Mesothelial cell of epicardium (in vitro differentiated cells): Measurements from ENCODE around the gene RPL27A. TPM values are rescaled to one million over a fixed set of nuclear protein-coding genes. Genes with fewer than 3 reads are reported as not detected.
A peak's percentile ranks its signal among the peaks of the same experiment; 100 is the strongest.

ENCODE experiments used
- DNase-seq, 2 experiments: peaks; one replicate each; pipeline ENCODE4 v3.0.0; 2021; ENCODE audit warnings: low spot score in 2 of 2; ENCODE audit not compliant: unreplicated experiment in 2 of 2
- H3K27ac Mint-ChIP-seq: 2 replicates; pipeline ENCODE4 v1.8.0; 2021; ENCODE audit warnings: mixed read lengths
- H3K27me3 Mint-ChIP-seq: 2 replicates; pipeline ENCODE4 v1.8.0; 2021; ENCODE audit warnings: low read depth, mixed read lengths
- H3K36me3 Mint-ChIP-seq: 2 replicates; pipeline ENCODE4 v1.8.0; 2021; ENCODE audit warnings: mixed read lengths
- H3K4me1 Mint-ChIP-seq: 2 replicates; pipeline ENCODE4 v1.8.0; 2021; ENCODE audit warnings: mixed read lengths
- H3K4me3 Mint-ChIP-seq: 2 replicates; pipeline ENCODE4 v1.8.0; 2021; ENCODE audit warnings: mild to moderate bottlenecking, moderate library complexity, mixed read lengths
- H3K9me3 Mint-ChIP-seq: 2 replicates; pipeline ENCODE4 v1.8.0; 2021; ENCODE audit warnings: mixed read lengths
- CTCF ChIP-seq: fragments of 200-600 bp; sonication (generic); IDR thresholded peaks from one replicate; pipeline ENCODE4 v1.5.0; 2021; ENCODE audit warnings: antibody characterized with exemption; ENCODE audit not compliant: unreplicated experiment
- total RNA-seq: library from RNA; stranded (reverse); gene quantifications from 3 replicates; pipeline ENCODE4 v1.2.1, GENCODE V29; 2021

Gene RPL27A
- total RNA-seq, 1 donor from 2014 or later: 923 TPM

- Mint-ChIP-seq H3K9me3 (no peaks in the 10 kb centered on the region), H3K36me3 (peaks cover 29% of the 10 kb centered on the region), H3K4me3 (peak overlapping the region; percentile 92), H3K27ac (peak overlapping the region; percentile 44), H3K27me3 (no peaks in the 10 kb centered on the region), H3K4me1 (peaks cover 28% of the 10 kb centered on the region)
- DNase-seq: no peak
- TF ChIP-seq CTCF: no peak
Measured at GRCh38 chr11:8689726-8690255, 7.2 kb downstream of the RPL27A start.

GRCh38 chr11:8690374-8691342, 8.1 kb downstream of the RPL27A start:
- Mint-ChIP-seq H3K4me3 (peak overlapping the region; percentile 92), H3K27ac (no peak overlapping the region), H3K36me3 (peaks cover 25% of the 10 kb centered on the region), H3K4me1 (peaks cover 23% of the 10 kb centered on the region), H3K9me3 (no peaks in the 10 kb centered on the region), H3K27me3 (no peaks in the 10 kb centered on the region)
- DNase-seq: no peak
- no peak for TF ChIP-seq CTCF

- Mint-ChIP-seq H3K4me1 (peaks cover 23% of the 10 kb centered on the region), H3K9me3 (no peaks in the 10 kb centered on the region), H3K27ac (no peak overlapping the region), H3K4me3 (no peak overlapping the region), H3K36me3 (peaks cover 30% of the 10 kb centered on the region), H3K27me3 (no peaks in the 10 kb centered on the region)
- no peak for DNase-seq
- TF ChIP-seq CTCF: no peak
Measured at GRCh38 chr11:8691601-8692000, 9.0 kb downstream of the RPL27A start.

GRCh38 chr11:8692417-8692816, 9.8 kb downstream of the RPL27A start:
- TF ChIP-seq CTCF: no peak
- peaks cover 23% of the 10 kb centered on the region for H3K4me1 Mint-ChIP-seq
- DNase-seq: no peak
- no peaks in the 10 kb centered on the region for H3K9me3 Mint-ChIP-seq
- peaks cover 35% of the 10 kb centered on the region for H3K36me3 Mint-ChIP-seq
- H3K27ac Mint-ChIP-seq: no peak overlapping the region
- no peaks in the 10 kb centered on the region for H3K27me3 Mint-ChIP-seq
- no peak overlapping the region for H3K4me3 Mint-ChIP-seq

- Mint-ChIP-seq H3K4me3 (no peak overlapping the region), H3K27me3 (no peaks in the 10 kb centered on the region), H3K4me1 (peaks cover 19% of the 10 kb centered on the region), H3K27ac (no peak overlapping the region), H3K36me3 (peaks cover 39% of the 10 kb centered on the region), H3K9me3 (no peaks in the 10 kb centered on the region)
- no peak for TF ChIP-seq CTCF
- no peak for DNase-seq
Measured at GRCh38 chr11:8693010-8693551, 10.5 kb downstream of the RPL27A start.
